ENCODE data around the gene CAPS.

- TF ChIP-seq POLR2AphosphoS5 (IDR thresholded peaks at IDR 0.05; ENCODE audit: low read depth, low read length), result no peak
- TF ChIP-seq TAF1 (IDR thresholded peaks at IDR 0.05; ENCODE audit: borderline replicate concordance, insufficient read depth, low read length), result no peak
- no peak for TF ChIP-seq SIN3A (IDR thresholded peaks at IDR 0.05; ENCODE audit: borderline replicate concordance, insufficient read depth, low read length)
- no peak for TF ChIP-seq REST (IDR thresholded peaks at IDR 0.05; ENCODE audit: insufficient read depth in 1 of 2, low read depth in 2 of 2, low read length in 2 of 2)
- TF ChIP-seq FOXP2 (optimal IDR thresholded peaks at IDR 0.05; ENCODE audit: borderline replicate concordance, extremely low read depth, extremely low read length, insufficient read depth), result no peak
These were observed 32.3 kb upstream of the CAPS start for GRCh38 chr19:5881543-5882299.

Measured in PFSK-1 (cell line).